OCI-LY1 (cell line): Measurements from ENCODE around the gene LTBP1.

Source experiments
- EZH2 ChIP-seq: fragments of 200-600 bp; sonication (generic), shearing (Covaris generic); IDR thresholded peaks from 2 replicates; pipeline ENCODE4 v1.8.0; 2017; ENCODE audit warnings: borderline replicate concordance, mixed run types, mild to moderate bottlenecking, antibody characterized with exemption, low read length, moderate library complexity, mixed read lengths
- TF ChIP-seq, protein P1 (sequence below): fragments of 200-600 bp; sonication (generic), shearing (Covaris generic); IDR thresholded peaks from 2 replicates; pipeline ENCODE4 v1.5.1; 2017; ENCODE audit warnings: mild to moderate bottlenecking, antibody characterized with exemption, low read length, moderate library complexity, mixed read lengths

DNA sequence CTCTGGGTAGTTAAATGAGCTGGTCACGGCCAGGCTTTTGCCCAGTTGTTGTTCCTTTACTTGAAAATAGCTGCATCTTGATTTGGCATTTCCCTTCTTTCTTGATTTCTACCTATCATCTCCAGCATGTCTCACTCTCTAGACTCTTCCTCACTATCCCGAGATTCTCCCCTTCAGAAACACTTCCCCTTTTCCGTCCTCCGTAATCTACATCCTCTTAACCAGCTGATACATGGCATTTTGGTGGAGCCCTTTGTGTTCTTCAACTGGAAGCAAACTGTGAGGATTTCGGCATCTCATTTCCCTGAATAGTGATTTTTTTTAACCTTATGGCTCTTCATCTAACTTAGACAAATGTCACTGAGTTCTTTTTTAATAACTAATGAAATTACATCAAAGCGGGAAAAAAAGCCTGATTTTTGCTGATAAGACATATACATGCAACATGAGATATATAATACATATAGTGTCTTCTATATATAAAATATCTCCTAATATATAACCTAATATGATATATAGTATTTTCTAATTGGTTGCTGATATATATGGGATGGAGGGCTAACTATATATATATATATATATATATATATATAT, 309.5 kb downstream of the LTBP1 start:
- TF ChIP-seq, protein P1, sequence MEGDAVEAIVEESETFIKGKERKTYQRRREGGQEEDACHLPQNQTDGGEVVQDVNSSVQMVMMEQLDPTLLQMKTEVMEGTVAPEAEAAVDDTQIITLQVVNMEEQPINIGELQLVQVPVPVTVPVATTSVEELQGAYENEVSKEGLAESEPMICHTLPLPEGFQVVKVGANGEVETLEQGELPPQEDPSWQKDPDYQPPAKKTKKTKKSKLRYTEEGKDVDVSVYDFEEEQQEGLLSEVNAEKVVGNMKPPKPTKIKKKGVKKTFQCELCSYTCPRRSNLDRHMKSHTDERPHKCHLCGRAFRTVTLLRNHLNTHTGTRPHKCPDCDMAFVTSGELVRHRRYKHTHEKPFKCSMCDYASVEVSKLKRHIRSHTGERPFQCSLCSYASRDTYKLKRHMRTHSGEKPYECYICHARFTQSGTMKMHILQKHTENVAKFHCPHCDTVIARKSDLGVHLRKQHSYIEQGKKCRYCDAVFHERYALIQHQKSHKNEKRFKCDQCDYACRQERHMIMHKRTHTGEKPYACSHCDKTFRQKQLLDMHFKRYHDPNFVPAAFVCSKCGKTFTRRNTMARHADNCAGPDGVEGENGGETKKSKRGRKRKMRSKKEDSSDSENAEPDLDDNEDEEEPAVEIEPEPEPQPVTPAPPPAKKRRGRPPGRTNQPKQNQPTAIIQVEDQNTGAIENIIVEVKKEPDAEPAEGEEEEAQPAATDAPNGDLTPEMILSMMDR, result no peak
- no peak for TF ChIP-seq EZH2
